Measurements from ENCODE around the gene MAGEB6.

DNA sequence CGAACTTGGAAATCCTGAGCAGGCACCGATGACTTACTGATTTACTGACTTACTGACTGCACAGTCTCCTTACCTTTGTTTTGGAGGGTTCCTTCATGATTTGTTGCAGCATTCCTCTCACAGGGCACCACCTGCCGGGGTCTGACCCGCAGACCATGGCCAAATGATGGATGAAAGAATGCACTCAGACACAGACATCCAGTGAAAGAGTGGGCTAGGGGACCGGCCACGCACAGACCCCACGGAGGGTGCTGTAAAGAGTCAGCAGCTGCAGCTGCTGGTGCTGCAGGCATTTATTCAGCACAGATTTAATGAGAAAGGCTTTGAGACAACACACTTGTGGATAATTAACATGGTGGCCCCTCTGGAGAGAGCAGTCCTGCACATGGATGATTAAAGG is 27.1 kb downstream of the MAGEB6 start:
- TF ChIP-seq POLR2A (IDR thresholded peaks at IDR 0.05; ENCODE audit: low read depth, low read length) (no peak), MXI1 (IDR thresholded peaks at IDR 0.05; ENCODE audit: low read depth, low read length) (no peak), SIN3A (IDR thresholded peaks at IDR 0.05; ENCODE audit: low read depth, low read length) (no peak), CTCF (IDR thresholded peaks at IDR 0.05 in 2 of 3, conservative IDR thresholded peaks at IDR 0.05 in 1 of 3; ENCODE audit: control insufficient read depth in 2 of 3, extremely low read depth in 1 of 3, insufficient read depth in 1 of 3, low read depth in 3 of 3, low read length in 3 of 3) (no peak), SMAD5 (IDR thresholded peaks at IDR 0.05; ENCODE audit: low read depth) (no peak), CBX5 (IDR thresholded peaks at IDR 0.05; ENCODE audit: low read depth) (no peak), PML (IDR thresholded peaks at IDR 0.05; ENCODE audit: low read length) (no peak), SUZ12 (IDR thresholded peaks at IDR 0.05; ENCODE audit: unreplicated experiment) (no peak), BCL3 (IDR thresholded peaks at IDR 0.05; ENCODE audit: borderline replicate concordance, insufficient read depth, low read depth, low read length, poor library complexity, severe bottlenecking) (no peak), RFX5 (IDR thresholded peaks at IDR 0.05; ENCODE audit: low read depth, low read length) (no peak)
